H9 (cell line): Measurements from ENCODE around the gene USH2A. TPM values are rescaled to one million over a fixed set of nuclear protein-coding genes. Genes with fewer than 3 reads are reported as not detected.
A peak's percentile ranks its signal among the peaks of the same experiment; 100 is the strongest.

Source experiments
- DNase-seq: peaks from one replicate; pipeline ENCODE4 v3.0.0-alpha.2; 2017
- H2AFZ ChIP-seq: one replicate; pipeline ENCODE4 v1.6.1; 2013; ENCODE audit warnings: mild to moderate bottlenecking, low read length, control low read depth, moderate library complexity
- H2AK5ac ChIP-seq: 2 replicates; pipeline ENCODE4 v1.6.1; 2013; ENCODE audit warnings: low read length, control low read depth, mixed read lengths; ENCODE audit not compliant: insufficient read length
- H2BK120ac ChIP-seq: one replicate; pipeline ENCODE4 v1.6.1; 2013; ENCODE audit warnings: low read depth, mild to moderate bottlenecking, low read length, control low read depth, inconsistent platforms; ENCODE audit not compliant: poor library complexity, severe bottlenecking
- H2BK12ac ChIP-seq: 2 replicates; pipeline ENCODE4 v1.6.1; 2013; ENCODE audit warnings: low read length, control low read depth, mixed read lengths, low read depth; ENCODE audit not compliant: insufficient read length
- H2BK15ac ChIP-seq: 2 replicates; pipeline ENCODE4 v1.6.1; 2013; ENCODE audit warnings: low read depth, low read length, control low read depth
- H2BK20ac ChIP-seq: one replicate; pipeline ENCODE4 v1.6.1; 2013; ENCODE audit warnings: low read depth, mild to moderate bottlenecking, low read length, control low read depth, inconsistent platforms; ENCODE audit not compliant: poor library complexity, severe bottlenecking
- H2BK5ac ChIP-seq: 2 replicates; pipeline ENCODE4 v1.6.1; 2013; ENCODE audit warnings: low read length, control low read depth, mixed read lengths; ENCODE audit not compliant: insufficient read length
- H3K14ac ChIP-seq: 2 replicates; pipeline ENCODE4 v1.6.1; 2013; ENCODE audit warnings: low read length, control low read depth; ENCODE audit not compliant: insufficient read depth
- H3K18ac ChIP-seq: 2 replicates; pipeline ENCODE4 v1.6.1; 2013; ENCODE audit warnings: low read depth, mild to moderate bottlenecking, mixed read lengths, low read length, control low read depth; ENCODE audit not compliant: insufficient read length
- H3K23ac ChIP-seq: 2 replicates; pipeline ENCODE4 v1.6.1; 2013; ENCODE audit warnings: low read length, control low read depth, mixed read lengths, low read depth; ENCODE audit not compliant: insufficient read length
- H3K23me2 ChIP-seq: 2 replicates; pipeline ENCODE4 v1.6.1; 2013; ENCODE audit warnings: low read depth, mild to moderate bottlenecking, mixed read lengths, low read length, control low read depth; ENCODE audit not compliant: insufficient read length, poor library complexity, severe bottlenecking
- H3K27ac ChIP-seq: 2 replicates; pipeline ENCODE4 v1.5.1; 2013; ENCODE audit warnings: low read length, control low read depth, mixed read lengths, low read depth; ENCODE audit not compliant: insufficient read length
- H3K27me3 ChIP-seq: 2 replicates; pipeline ENCODE4 v1.6.1; 2013; ENCODE audit warnings: low read length, control low read depth, inconsistent platforms; ENCODE audit not compliant: insufficient read depth
- H3K4ac ChIP-seq: 2 replicates; pipeline ENCODE4 v1.6.1; 2013; ENCODE audit warnings: low read depth, mild to moderate bottlenecking, control low read depth, inconsistent platforms, low read length, moderate library complexity
- H3K4me1 ChIP-seq: 2 replicates; pipeline ENCODE4 v1.6.1; 2013; ENCODE audit warnings: low read length, control low read depth, inconsistent platforms; ENCODE audit not compliant: insufficient read depth
- H3K4me2 ChIP-seq: 2 replicates; pipeline ENCODE4 v1.6.1; 2013; ENCODE audit warnings: low read length, control low read depth, mixed read lengths; ENCODE audit not compliant: insufficient read length, insufficient read depth
- H3K56ac ChIP-seq: 2 replicates; pipeline ENCODE4 v1.6.1; 2013; ENCODE audit warnings: low read depth, mild to moderate bottlenecking, mixed read lengths, low read length, control low read depth; ENCODE audit not compliant: insufficient read length
- H3K79me1 ChIP-seq: 2 replicates; pipeline ENCODE4 v1.6.1; 2013; ENCODE audit warnings: low read depth, mild to moderate bottlenecking, moderate library complexity, low read length, control low read depth, inconsistent platforms; ENCODE audit not compliant: insufficient read depth, poor library complexity, severe bottlenecking
- H3K79me2 ChIP-seq: 2 replicates; pipeline ENCODE4 v1.6.1; 2013; ENCODE audit warnings: low read length, control low read depth, inconsistent platforms; ENCODE audit not compliant: insufficient read depth
- H3K9ac ChIP-seq: 2 replicates; pipeline ENCODE4 v1.6.1; 2013; ENCODE audit warnings: low read length, control low read depth, mixed read lengths; ENCODE audit not compliant: insufficient read length; ENCODE audit errors: extremely low read depth
- H3K9me3 ChIP-seq: one replicate; pipeline ENCODE4 v1.6.1; 2013; ENCODE audit warnings: low read depth, low read length, inconsistent platforms; ENCODE audit not compliant: control insufficient read depth
- H3T11ph ChIP-seq: one replicate; pipeline ENCODE4 v1.6.1; 2013; ENCODE audit warnings: mild to moderate bottlenecking, low read length, control low read depth, inconsistent platforms
- H4K20me1 ChIP-seq: one replicate; pipeline ENCODE4 v1.6.1; 2013; ENCODE audit not compliant: control insufficient read depth, insufficient read length, insufficient read depth
- H4K5ac ChIP-seq: 2 replicates; pipeline ENCODE4 v1.6.1; 2013; ENCODE audit warnings: low read depth, mild to moderate bottlenecking, mixed read lengths, low read length, control low read depth; ENCODE audit not compliant: insufficient read length
- H4K8ac ChIP-seq: replicated peaks from 2 replicates; pipeline ENCODE4 v1.6.1; 2013; ENCODE audit warnings: low read length, control low read depth, mixed read lengths, low read depth; ENCODE audit not compliant: insufficient read length
- H4K91ac ChIP-seq: 2 replicates; pipeline ENCODE4 v1.6.1; 2013; ENCODE audit warnings: low read depth, mild to moderate bottlenecking, moderate library complexity, mixed read lengths, low read length, control low read depth; ENCODE audit not compliant: insufficient read length
- H3K27ac Mint-ChIP-seq, 3 experiments: 2 replicates in 2 of 3; 3 replicates in 1 of 3; pipeline ENCODE4 v1.8.0; 2020 to 2021; ENCODE audit warnings: mixed read lengths in 3 of 3, mild to moderate bottlenecking in 1 of 3, moderate library complexity in 1 of 3
- H3K27me3 Mint-ChIP-seq: 2 replicates; pipeline ENCODE4 v1.8.0; 2021; ENCODE audit warnings: low read depth, mild to moderate bottlenecking, moderate library complexity, mixed read lengths
- H3K36me3 Mint-ChIP-seq, 3 experiments: 2 replicates in 2 of 3; 3 replicates in 1 of 3; pipeline ENCODE4 v1.8.0; 2020 to 2021; ENCODE audit warnings: low read depth in 3 of 3, mixed read lengths in 3 of 3; ENCODE audit not compliant: insufficient read depth in 1 of 3
- H3K4me1 Mint-ChIP-seq, 2 experiments: 2 replicates each; pipeline ENCODE4 v1.8.0; 2020; ENCODE audit warnings: mixed read lengths in 2 of 2
- H3K4me3 Mint-ChIP-seq, 2 experiments: 2 replicates in 1 of 2; 3 replicates in 1 of 2; pipeline ENCODE4 v1.8.0; 2020 to 2021; ENCODE audit warnings: mild to moderate bottlenecking in 2 of 2, mixed read lengths in 2 of 2, moderate library complexity in 1 of 2
- H3K9me3 Mint-ChIP-seq, 2 experiments: 2 replicates in 1 of 2; 3 replicates in 1 of 2; pipeline ENCODE4 v1.8.0; 2020; ENCODE audit warnings: mild to moderate bottlenecking in 2 of 2, mixed read lengths in 2 of 2, moderate library complexity in 1 of 2
- CTCF ChIP-seq: fragments of 200-600 bp; sonication (generic); conservative IDR thresholded peaks from 3 replicates; pipeline ENCODE4 v1.8.0; 2021; ENCODE audit warnings: antibody characterized with exemption, mild to moderate bottlenecking
- WGBS: extraction: QIAGEN DNeasy Blood & Tissue Kit; methylation state at CpG from one replicate; pipeline ENCODE4 v1.1.7; 2013; ENCODE audit warnings: missing lambda C conversion rate, low lambda C conversion rate, mixed read lengths; ENCODE audit not compliant: insufficient read length; ENCODE audit errors: extremely low coverage; 5-methylcytosine and 5-hydroxymethylcytosine counted together
- total RNA-seq: library from RNA; stranded (reverse); gene quantifications from 2 replicates; pipeline ENCODE4 v1.2.1, GENCODE V29; 2021

Gene USH2A
- total RNA-seq, 1 experiment from 2014 or later, result 0.11 TPM

- Histone ChIP-seq H2BK120ac (no peak overlapping the region), H3K27me3 (no peaks in the 10 kb centered on the region), H4K8ac (no peak overlapping the region), H2AK5ac (no peak overlapping the region), H3K9ac (no peak overlapping the region), H3K14ac (no peak overlapping the region), H2BK15ac (no peak overlapping the region), H3K4me1 (no peaks in the 10 kb centered on the region), H3K56ac (no peak overlapping the region), H3K4ac (no peak overlapping the region), H3K9me3 (no peaks in the 10 kb centered on the region), H4K91ac (no peak overlapping the region), H2BK12ac (no peak overlapping the region), H3K27ac (no peak overlapping the region), H3K79me2 (no peaks in the 10 kb centered on the region), H4K5ac (no peak overlapping the region), H3K18ac (no peak overlapping the region), H3K23me2 (no peaks in the 10 kb centered on the region), H3K23ac (no peak overlapping the region), H4K20me1 (no peaks in the 10 kb centered on the region), H2BK20ac (no peak overlapping the region), H3K4me2 (no peak overlapping the region), H2BK5ac (no peak overlapping the region), H3K79me1 (no peaks in the 10 kb centered on the region), H3T11ph (no peak overlapping the region), H2AFZ (no peak overlapping the region)
- Mint-ChIP-seq H3K9me3 (no peaks in the 10 kb centered on the region), H3K27me3 (no peaks in the 10 kb centered on the region), H3K36me3 (peaks cover 4 to 31% (median 22%) of the 10 kb centered on the region in 3 experiments; a peak in 6 of 7 replicates), H3K27ac (no peak overlapping the region), H3K4me1 (peaks cover 9 to 11% of the 10 kb centered on the region in 2 experiments), H3K4me3 (no peak overlapping the region)
- WGBS, result no CpG with 5 or more reads among the region's 2 CpGs
- no peak for DNase-seq
- TF ChIP-seq CTCF, result peak; percentile 61; the same call in 2 of the 3 replicates
Measured at GRCh38 chr1:215606564-215607168, 816.6 kb downstream of the USH2A start.
